H1 (cell line): ENCODE data around the gene KRT32. TPM values are rescaled to one million over a fixed set of nuclear protein-coding genes. Genes with fewer than 3 reads are reported as not detected.

Experiments used
- CTCF ChIA-PET: fragments of 300-600 bp; sonication (Branson Sonifier 250); formaldehyde crosslinking; loops from one replicate; lab custom pipeline; 2021; ENCODE audit not compliant: partially characterized antibody; lab: Charles Lee
- POLR2A ChIA-PET: fragments of 300-600 bp; sonication (Branson Sonifier 250); formaldehyde crosslinking; loops from one replicate; lab custom pipeline; 2021; ENCODE audit warnings: inconsistent platforms; ENCODE audit not compliant: partially characterized antibody; lab: Charles Lee
- DNase-seq, 2 experiments: peaks; one replicate each; pipeline versions ENCODE4 v3.0.0 to v3.0.0-alpha.2; 2010 to 2022; ENCODE audit warnings: low spot score in 2 of 2, low read depth in 1 of 2, mixed read lengths in 1 of 2
- FAIRE-seq: peaks from 2 replicates; lab custom pipeline; 2011; peaks lifted over from hg19 to GRCh38; lab: Jason Lieb, UNC
- H2AFZ ChIP-seq: 2 replicates; pipeline ENCODE4 v1.8.1; 2012; ENCODE audit warnings: low read length, inconsistent platforms
- H2AK5ac ChIP-seq: 2 replicates; pipeline ENCODE4 v1.6.1; 2013; ENCODE audit warnings: low read depth, low read length
- H2BK120ac ChIP-seq: replicated peaks from 2 replicates; pipeline ENCODE3; 2013; ENCODE audit warnings: low read depth, low read length, inconsistent platforms
- H2BK12ac ChIP-seq: 2 replicates; pipeline ENCODE4 v1.6.1; 2013; ENCODE audit warnings: low read depth, low read length
- H2BK15ac ChIP-seq: 2 replicates; pipeline ENCODE4 v1.6.1; 2013; ENCODE audit warnings: low read length
- H2BK20ac ChIP-seq: 2 replicates; pipeline ENCODE4 v1.6.1; 2013; ENCODE audit warnings: low read length
- H2BK5ac ChIP-seq: 2 replicates; pipeline ENCODE4 v1.6.1; 2013; ENCODE audit warnings: low read depth, low read length
- H3K14ac ChIP-seq: 2 replicates; pipeline ENCODE4 v1.6.1; 2013; ENCODE audit warnings: inconsistent platforms; ENCODE audit not compliant: insufficient read length
- H3K18ac ChIP-seq: 2 replicates; pipeline ENCODE4 v1.6.1; 2013; ENCODE audit warnings: low read length; ENCODE audit errors: extremely low read depth
- H3K23ac ChIP-seq: 2 replicates; pipeline ENCODE4 v1.6.1; 2013; ENCODE audit warnings: inconsistent platforms; ENCODE audit not compliant: insufficient read length
- H3K23me2 ChIP-seq: 2 replicates; pipeline ENCODE4 v1.6.1; 2013; ENCODE audit warnings: low read depth, low read length
- H3K27ac ChIP-seq: 2 replicates; pipeline ENCODE4 v1.6.1; 2011; ENCODE audit warnings: low read depth, low read length, inconsistent platforms
- H3K27me3 ChIP-seq, 4 experiments: replicated peaks in 1 of 4; 1 replicate in 1 of 4; 2 replicates in 3 of 4; pipeline versions ENCODE4 v1.6.1 to v1.8.1; 2011 to 2013; ENCODE audit warnings: low read length in 3 of 4, mild to moderate bottlenecking in 3 of 4, inconsistent platforms in 2 of 4, mixed read lengths in 2 of 4, moderate library complexity in 1 of 4; ENCODE audit not compliant: control insufficient read depth in 3 of 4, insufficient read depth in 3 of 4; ENCODE audit errors: extremely low read depth in 1 of 4
- H3K36me3 ChIP-seq, 4 experiments: 2 replicates each; pipeline versions ENCODE4 v1.6.1 to v1.8.1; 2011 to 2013; ENCODE audit warnings: mild to moderate bottlenecking in 4 of 4, low read length in 3 of 4, moderate library complexity in 2 of 4, control low read depth in 1 of 4, inconsistent platforms in 1 of 4; ENCODE audit not compliant: insufficient read depth in 4 of 4, control insufficient read depth in 2 of 4
- H3K4ac ChIP-seq: replicated peaks from 2 replicates; pipeline ENCODE3; 2013; ENCODE audit warnings: low read length, low read depth, mixed read lengths, inconsistent platforms; ENCODE audit not compliant: insufficient read length
- H3K4me1 ChIP-seq, 4 experiments: replicated peaks in 1 of 4; 1 replicate in 1 of 4; 2 replicates in 3 of 4; pipeline versions ENCODE4 v1.6.1 to v1.8.1; 2011 to 2013; ENCODE audit warnings: low read length in 3 of 4, inconsistent platforms in 2 of 4, mixed read lengths in 1 of 4; ENCODE audit not compliant: insufficient read depth in 4 of 4, control insufficient read depth in 3 of 4
- H3K4me2 ChIP-seq, 2 experiments: 2 replicates each; pipeline versions ENCODE4 v1.6.1 to v1.8.1; 2011 to 2013; ENCODE audit warnings: low read depth in 2 of 2, low read length in 2 of 2, control low read depth in 1 of 2, inconsistent platforms in 1 of 2, mild to moderate bottlenecking in 1 of 2; ENCODE audit not compliant: insufficient read depth in 1 of 2
- H3K4me3 ChIP-seq, 4 experiments: fragments of 200-600, 300-600 bp in 1 of 4; sonication (generic), shearing (Covaris generic), sonication (Bioruptor Twin) in 1 of 4; 2 replicates each; pipeline versions ENCODE4 v1.5.1 to v1.8.1; 2011 to 2016; ENCODE audit warnings: low read length in 4 of 4, low read depth in 3 of 4, control low read depth in 2 of 4, inconsistent platforms in 2 of 4, mild to moderate bottlenecking in 2 of 4, mixed read lengths in 1 of 4, moderate library complexity in 1 of 4; ENCODE audit not compliant: insufficient read depth in 2 of 4; ENCODE audit errors: extremely low read depth in 1 of 4
- H3K56ac ChIP-seq: replicated peaks from 2 replicates; pipeline ENCODE3; 2013; ENCODE audit warnings: low read depth, mild to moderate bottlenecking, mixed read lengths, low read length, inconsistent platforms; ENCODE audit not compliant: insufficient read length
- H3K79me1 ChIP-seq: 2 replicates; pipeline ENCODE4 v1.6.1; 2013; ENCODE audit warnings: low read depth, low read length, control low read depth
- H3K79me2 ChIP-seq, 2 experiments: 2 replicates each; pipeline versions ENCODE4 v1.6.1 to v1.8.1; 2012 to 2013; ENCODE audit warnings: low read length in 2 of 2, mild to moderate bottlenecking in 2 of 2, inconsistent platforms in 1 of 2; ENCODE audit not compliant: insufficient read depth in 2 of 2, control insufficient read depth in 1 of 2
- H3K9ac ChIP-seq, 4 experiments: replicated peaks in 1 of 4; 1 replicate in 1 of 4; 2 replicates in 3 of 4; pipeline versions ENCODE4 v1.6.1 to v1.8.1; 2011 to 2013; ENCODE audit warnings: low read depth in 3 of 4, low read length in 3 of 4, control low read depth in 2 of 4, mild to moderate bottlenecking in 2 of 4, moderate library complexity in 2 of 4, inconsistent platforms in 1 of 4; ENCODE audit errors: extremely low read depth in 1 of 4
- H3K9me3 ChIP-seq, 2 experiments: 2 replicates each; pipeline versions ENCODE4 v1.6.1 to v1.8.1; 2012 to 2013; ENCODE audit warnings: mild to moderate bottlenecking in 2 of 2, moderate library complexity in 2 of 2, control low read depth in 1 of 2, inconsistent platforms in 1 of 2, low read depth in 1 of 2, low read length in 1 of 2, mixed read lengths in 1 of 2; ENCODE audit not compliant: insufficient read depth in 2 of 2
- H4K20me1 ChIP-seq, 2 experiments: replicated peaks in 1 of 2; 2 replicates each; pipeline versions ENCODE3 to v1.8.1; 2011 to 2013; ENCODE audit warnings: inconsistent platforms in 2 of 2, low read length in 2 of 2, mild to moderate bottlenecking in 1 of 2; ENCODE audit not compliant: insufficient read depth in 2 of 2, control insufficient read depth in 1 of 2
- H4K5ac ChIP-seq: 2 replicates; pipeline ENCODE4 v1.6.1; 2013; ENCODE audit warnings: low read length, low read depth, mixed read lengths, inconsistent platforms; ENCODE audit not compliant: insufficient read length
- H4K8ac ChIP-seq: 2 replicates; pipeline ENCODE4 v1.8.0; 2013; ENCODE audit warnings: mild to moderate bottlenecking, moderate library complexity, low read length, inconsistent platforms; ENCODE audit not compliant: insufficient read depth; ENCODE audit errors: extremely low read depth
- H4K91ac ChIP-seq: replicated peaks from 2 replicates; pipeline ENCODE3; 2013; ENCODE audit warnings: low read length, mixed read lengths, inconsistent platforms; ENCODE audit not compliant: insufficient read length
- ASH2L ChIP-seq: fragments of 200-600, 300-600 bp; sonication (generic); IDR thresholded peaks from one replicate; pipeline ENCODE4 v1.7.1; 2017; ENCODE audit warnings: low read length
- GABPA ChIP-seq: IDR thresholded peaks from 2 replicates; pipeline ENCODE4 v1.6.1; 2011; ENCODE audit warnings: mild to moderate bottlenecking, low read length, moderate library complexity, borderline replicate concordance; ENCODE audit not compliant: insufficient read depth
- KDM4A ChIP-seq: IDR thresholded peaks from one replicate; pipeline ENCODE4 v1.7.1; 2012; ENCODE audit warnings: low read depth, mild to moderate bottlenecking, moderate library complexity, low read length, inconsistent platforms; ENCODE audit not compliant: severe bottlenecking
- MAFK ChIP-seq: IDR thresholded peaks from 2 replicates; pipeline ENCODE4 v1.6.1; 2012; ENCODE audit warnings: low read depth, mild to moderate bottlenecking, improper control_type of control experiment, low read length
- MAX ChIP-seq: IDR thresholded peaks from 2 replicates; pipeline ENCODE4 v1.6.1; 2012; ENCODE audit warnings: inconsistent platforms
- RBBP5 ChIP-seq: IDR thresholded peaks from 2 replicates; pipeline ENCODE4 v1.7.1; 2012; ENCODE audit warnings: low read depth, mild to moderate bottlenecking, inconsistent platforms, low read length, moderate library complexity, borderline replicate concordance
- RFX5 ChIP-seq: IDR thresholded peaks from 2 replicates; pipeline ENCODE4 v1.6.1; 2011; ENCODE audit warnings: low read depth, low read length, improper control_type of control experiment, borderline replicate concordance
- SIN3A ChIP-seq, 2 experiments: IDR thresholded peaks in 1 of 2; conservative IDR thresholded peaks in 1 of 2; 2 replicates each; pipeline ENCODE4 v1.6.1; 2011 to 2012; ENCODE audit warnings: low read length in 2 of 2, improper control_type of control experiment in 1 of 2, low read depth in 1 of 2, mild to moderate bottlenecking in 1 of 2
- TAF1 ChIP-seq: IDR thresholded peaks from 2 replicates; pipeline ENCODE4 v1.6.1; 2011; ENCODE audit warnings: mild to moderate bottlenecking, low read depth, low read length
- YY1 ChIP-seq: IDR thresholded peaks from 2 replicates; pipeline ENCODE4 v1.6.1; 2011; ENCODE audit warnings: low read depth, mild to moderate bottlenecking, low read length
- WGBS, 2 experiments: shearing (Covaris generic) in 1 of 2; methylation state at CpG; one replicate each; pipeline versions ENCODE4 v1.1.6 to v1.1.7; 2013 to 2015; ENCODE audit warnings: low lambda C conversion rate in 2 of 2, mixed read lengths in 2 of 2, inconsistent platforms in 1 of 2, low coverage in 1 of 2, missing lambda C conversion rate in 1 of 2; ENCODE audit not compliant: insufficient replicate concordance in 2 of 2, insufficient coverage in 1 of 2, insufficient read length in 1 of 2; ENCODE audit errors: extremely low coverage in 1 of 2, missing lambda C conversion rate in 1 of 2; 5-methylcytosine and 5-hydroxymethylcytosine counted together
- polyA plus RNA-seq, 7 experiments: library from polyadenylated mRNA; depleted of rRNA in 3 of 7; stranded (reverse) in 5 of 7; unstranded in 2 of 7; fragments of >200 nt in 5 of 7; fragments of 200-250 nt in 2 of 7; gene quantifications; 1 replicate in 5 of 7; 2 replicates in 1 of 7; 4 replicates in 1 of 7; pipeline versions ENCODE4 v1.2.1 to v1.2.3, GENCODE V29; 2011 to 2013; ENCODE audit warnings: missing spikeins in 2 of 7, mixed read lengths in 2 of 7
- total RNA-seq: library from RNA; stranded (reverse); fragmentation: NEBNext Ultra II Directional; extraction: Animal tissue kit (Norgen Biotek cat#: 25700); gene quantifications from 2 replicates; pipeline ENCODE4 v1.2.1, GENCODE V29; 2021

KRT32 gene
- total and polyA plus RNA-seq, 2 of the 8 experiments (the other 6 are each of a cell fraction or from before 2014, with no cell fraction given) = not detected

- Histone ChIP-seq H3K23me2 (no peaks in the 10 kb centered on the region), H2BK12ac (no peak overlapping the region), H3K4me1 (no peaks in the 10 kb centered on the region), H3K23ac (no peak overlapping the region), H3K14ac (no peak overlapping the region), H3K79me1 (no peaks in the 10 kb centered on the region), H2AFZ (0 out of 2 replicates have a peak overlapping the region, but pooled peaks have one; percentile 75), H4K8ac (no peak overlapping the region), H3K18ac (no peak overlapping the region), H3K56ac (no peak overlapping the region), H2BK5ac (no peak overlapping the region), H3K4me3 (no peak overlapping the region), H2BK20ac (no peak overlapping the region), H3K27me3 (no peaks in the 10 kb centered on the region), H4K91ac (no peak overlapping the region), H3K4ac (no peak overlapping the region), H3K36me3 (no peaks in the 10 kb centered on the region), H3K27ac (no peak overlapping the region), H3K9me3 (no peaks in the 10 kb centered on the region; a peak in 1 of 4 replicates), H3K9ac (no peak overlapping the region), H2AK5ac (no peak overlapping the region), H2BK15ac (no peak overlapping the region), H4K20me1 (no peaks in the 10 kb centered on the region), H3K79me2 (no peaks in the 10 kb centered on the region), H3K4me2 (no peak overlapping the region), H2BK120ac (no peak overlapping the region), H4K5ac (no peak overlapping the region)
- TF ChIP-seq MAX = no peak
- no peak for TF ChIP-seq KDM4A
- no peak for TF ChIP-seq GABPA
- no peak for TF ChIP-seq YY1
- TF ChIP-seq RFX5 = no peak
- TF ChIP-seq RBBP5 = no peak
- TF ChIP-seq TAF1 = no peak
- no peak for TF ChIP-seq ASH2L
- TF ChIP-seq MAFK = no peak
- no peak for TF ChIP-seq SIN3A (conservative IDR thresholded peaks at IDR 0.05 in 1 of 2, IDR thresholded peaks at IDR 0.05 in 1 of 2; ENCODE audit: low read depth in 1 of 2, low read length in 2 of 2)
- DNase-seq = no peak
- 80% methylated on average over 5 of the region's 5 CpGs; no CpG with 5 or more reads in 1 of the 2 experiments for WGBS, 2 experiments
- POLR2A ChIA-PET = interaction anchor here (0.6 kb wide), 2 partner anchors 91 to 221 kb away, joined by 3 to 4 read pairs; no protein-coding TSS in a partner anchor
- no peak for FAIRE-seq
- CTCF ChIA-PET = interaction anchor here (0.6 to 2.0 kb wide), 9 partner anchors 10 to 409 kb away, joined by 3 to 11 read pairs (median 5); partner anchors contain the start of gene KRT37
Measured at GRCh38 chr17:41434415-41434814, 32.8 kb downstream of the KRT32 start.
